Measurements from ENCODE around the gene SFRP2. TPM values are rescaled to one million over a fixed set of nuclear protein-coding genes. Genes with fewer than 3 reads are reported as not detected.
A peak's percentile ranks its signal among the peaks of the same experiment; 100 is the strongest.

The SFRP2 gene
- total RNA-seq, 8 experiments from 2014 or later, result 0.15 to 237 (median 14.0) TPM; not detected in 1

GRCh38 chr4:153814789-153815188, 25.9 kb upstream of the SFRP2 start:
- in situ Hi-C loops (cut with MboI; ENCODE audit: low pct_unique_long_range_greater_than_20kb in 2 of 9, low sequenced_read_pairs in 9 of 9, unreplicated experiment in 9 of 9), result no loop called here
- ATAC-seq (replicated peaks in 6 of 8), result no peak
- no peaks in the 10 kb centered on the region for H3K4me1 ChIP-seq (replicated peaks in 1 of 2)
- WGBS, 10 experiments, result 0 to 100% (median 78%) methylated on average over 1 to 2 of the region's 2 CpGs; no CpG with 5 or more reads in 1 of the 10 experiments
- H3K4me3 ChIP-seq, result no peak overlapping the region
- no peak overlapping the region for H3K27ac ChIP-seq

GRCh38 chr4:153809916-153810810, 21.3 kb upstream of the SFRP2 start:
- H3K4me1 ChIP-seq (replicated peaks in 1 of 2), result no peaks in the 10 kb centered on the region
- no peak overlapping the region for H3K4me3 ChIP-seq
- peak in 1 of 8 experiments; percentile 40 for ATAC-seq (replicated peaks in 6 of 8)
- H3K27ac ChIP-seq, result no peak overlapping the region
- in situ Hi-C loops (cut with MboI; ENCODE audit: low pct_unique_long_range_greater_than_20kb in 2 of 9, low sequenced_read_pairs in 9 of 9, unreplicated experiment in 9 of 9), result no loop called here
- 64 to 100% (median 83%) methylated on average over 2 to 9 of the region's 9 CpGs for WGBS, 10 experiments

- no peak overlapping the region for H3K27ac ChIP-seq
- no peak for ATAC-seq (replicated peaks in 6 of 8)
- H3K4me1 ChIP-seq (replicated peaks in 1 of 2), result peaks cover 0 to 6% of the 10 kb centered on the region in 2 donors
- in situ Hi-C loops (cut with MboI; ENCODE audit: low pct_unique_long_range_greater_than_20kb in 2 of 9, low sequenced_read_pairs in 9 of 9, unreplicated experiment in 9 of 9), result no loop called here
- H3K4me3 ChIP-seq, result no peak overlapping the region
Measured at GRCh38 chr4:153809307-153809706, 20.4 kb upstream of the SFRP2 start.

- Histone ChIP-seq H3K27ac (no peak overlapping the region), H3K4me1 (replicated peaks in 1 of 2) (peaks cover 0 to 6% of the 10 kb centered on the region in 2 donors), H3K4me3 (no peak overlapping the region)
- in situ Hi-C loops (cut with MboI; ENCODE audit: low pct_unique_long_range_greater_than_20kb in 2 of 9, low sequenced_read_pairs in 9 of 9, unreplicated experiment in 9 of 9), result no loop called here
- no peak for ATAC-seq (replicated peaks in 6 of 8)
- WGBS, 10 experiments, result 0 to 100% (median 86%) methylated on average over 1 of the region's 1 CpG; no CpG with 5 or more reads in 1 of the 10 experiments
Measured at GRCh38 chr4:153808175-153808574, 19.3 kb upstream of the SFRP2 start.

- 50 to 100% (median 73%) methylated on average over 2 to 17 of the region's 30 CpGs; no CpG with 5 or more reads in 4 of the 10 experiments for WGBS, 10 experiments
- H3K4me3 ChIP-seq, result no peak overlapping the region
- peaks cover 0 to 6% of the 10 kb centered on the region in 2 donors for H3K4me1 ChIP-seq (replicated peaks in 1 of 2)
- no peak overlapping the region for H3K27ac ChIP-seq
- in situ Hi-C loops (cut with MboI; ENCODE audit: low pct_unique_long_range_greater_than_20kb in 2 of 9, low sequenced_read_pairs in 9 of 9, unreplicated experiment in 9 of 9), result no loop called here
- no peak for ATAC-seq (replicated peaks in 6 of 8)
Measured at GRCh38 chr4:153806073-153806472, 17.2 kb upstream of the SFRP2 start.

- 58 to 100% (median 83%) methylated on average over 1 to 2 of the region's 3 CpGs; no CpG with 5 or more reads in 2 of the 10 experiments for WGBS, 10 experiments
Measured at GRCh38 chr4:153804722-153805121, 15.8 kb upstream of the SFRP2 start.

GRCh38 chr4:153799694-153800074, 10.8 kb upstream of the SFRP2 start:
- ATAC-seq (replicated peaks in 6 of 8), result peak in 4 of 8 experiments; percentile 43 to 86 (median 61)

More at GRCh38 chr4:153804722-153805121, 15.8 kb upstream of the SFRP2 start:
- no peak overlapping the region for H3K4me3 ChIP-seq
- ATAC-seq (replicated peaks in 6 of 8), result no peak
- H3K4me1 ChIP-seq (replicated peaks in 1 of 2), result peaks cover 9% of the 10 kb centered on the region in 2 donors
- H3K27ac ChIP-seq, result no peak overlapping the region
- in situ Hi-C loops (cut with MboI; ENCODE audit: low pct_unique_long_range_greater_than_20kb in 2 of 9, low sequenced_read_pairs in 9 of 9, unreplicated experiment in 9 of 9), result no loop called here

GRCh38 chr4:153798901-153799693, 10.2 kb upstream of the SFRP2 start:
- WGBS, 10 experiments, result 0 to 93% (median 42%) methylated on average over 1 to 3 of the region's 3 CpGs; no CpG with 5 or more reads in 4 of the 10 experiments
- Histone ChIP-seq H3K4me1 (replicated peaks in 1 of 2) (peaks cover 11 to 45% of the 10 kb centered on the region in 2 donors), H3K4me3 (no peak overlapping the region), H3K27ac (no peak overlapping the region)
- no peak for ATAC-seq (replicated peaks in 6 of 8)
- in situ Hi-C loops (cut with MboI; ENCODE audit: low pct_unique_long_range_greater_than_20kb in 2 of 9, low sequenced_read_pairs in 9 of 9, unreplicated experiment in 9 of 9), result loop anchor here in 3 of 9 experiments (25.0 kb wide), 2 partner anchors 238 to 713 kb away; no protein-coding TSS in a partner anchor

More at GRCh38 chr4:153799694-153800074, 10.8 kb upstream of the SFRP2 start:
- no peak overlapping the region for H3K27ac ChIP-seq
- peaks cover 8 to 40% of the 10 kb centered on the region in 2 donors for H3K4me1 ChIP-seq (replicated peaks in 1 of 2)
- no peak overlapping the region for H3K4me3 ChIP-seq
- WGBS, 10 experiments, result 0 to 67% (median 17%) methylated on average over 1 to 2 of the region's 2 CpGs; no CpG with 5 or more reads in 3 of the 10 experiments
- in situ Hi-C loops (cut with MboI; ENCODE audit: low pct_unique_long_range_greater_than_20kb in 2 of 9, low sequenced_read_pairs in 9 of 9, unreplicated experiment in 9 of 9), result loop anchor here in 3 of 9 experiments (25.0 kb wide), 2 partner anchors 238 to 713 kb away; no protein-coding TSS in a partner anchor

GRCh38 chr4:153798420-153798819, 9.5 kb upstream of the SFRP2 start:
- ATAC-seq (replicated peaks in 6 of 8), result no peak
- H3K27ac ChIP-seq, result no peak overlapping the region
- H3K4me1 ChIP-seq (replicated peaks in 1 of 2), result peaks cover 18 to 51% of the 10 kb centered on the region in 2 donors
- H3K4me3 ChIP-seq, result no peak overlapping the region
- in situ Hi-C loops (cut with MboI; ENCODE audit: low pct_unique_long_range_greater_than_20kb in 2 of 9, low sequenced_read_pairs in 9 of 9, unreplicated experiment in 9 of 9), result loop anchor here in 3 of 9 experiments (25.0 kb wide), 2 partner anchors 239 to 714 kb away; no protein-coding TSS in a partner anchor
- WGBS, 10 experiments, result 6 to 100% (median 84%) methylated on average over 2 to 3 of the region's 3 CpGs; no CpG with 5 or more reads in 1 of the 10 experiments

- H3K4me1 ChIP-seq (replicated peaks in 1 of 2), result peaks cover 44 to 70% of the 10 kb centered on the region in 2 donors
- WGBS, 10 experiments, result 0 to 89% (median 11%) methylated on average over 1 to 5 of the region's 5 CpGs; no CpG with 5 or more reads in 1 of the 10 experiments
- H3K4me3 ChIP-seq, result no peak overlapping the region
- in situ Hi-C loops (cut with MboI; ENCODE audit: low pct_unique_long_range_greater_than_20kb in 2 of 9, low sequenced_read_pairs in 9 of 9, unreplicated experiment in 9 of 9), result loop anchor here in 3 of 9 experiments (25.0 kb wide), 2 partner anchors 243 to 718 kb away; no protein-coding TSS in a partner anchor
- no peak for ATAC-seq (replicated peaks in 6 of 8)
- no peak overlapping the region for H3K27ac ChIP-seq
Measured at GRCh38 chr4:153794006-153794405, 5.1 kb upstream of the SFRP2 start.

- H3K27ac ChIP-seq, result peak overlapping the region in 1 of 2 donors; percentile 24
- in situ Hi-C loops (cut with MboI; ENCODE audit: low pct_unique_long_range_greater_than_20kb in 2 of 9, low sequenced_read_pairs in 9 of 9, unreplicated experiment in 9 of 9), result loop anchor here in 3 of 9 experiments (25.0 kb wide), 2 partner anchors 245 to 720 kb away; no protein-coding TSS in a partner anchor
- H3K4me3 ChIP-seq, result peak overlapping the region; percentile 7 to 34 (median 25)
- WGBS, 10 experiments, result 0 to 67% (median 34%) methylated on average over 1 to 7 of the region's 39 CpGs; no CpG with 5 or more reads in 3 of the 10 experiments
- peaks cover 44 to 62% of the 10 kb centered on the region in 2 donors for H3K4me1 ChIP-seq (replicated peaks in 1 of 2)
- peak in 5 of 8 experiments; percentile 29 to 54 (median 46) for ATAC-seq (replicated peaks in 6 of 8)
Measured at GRCh38 chr4:153792618-153793247, 3.9 kb upstream of the SFRP2 start.

Data from motor neuron (in vitro differentiated cells).